Testis (tissue), 3 donors: ENCODE measurements around the gene PUSL1. TPM values are rescaled to one million over a fixed set of nuclear protein-coding genes. Genes with fewer than 3 reads are reported as not detected.
A peak's percentile ranks its signal among the peaks of the same experiment; 100 is the strongest.

ENCODE experiments used
- DNase-seq: peaks from one replicate; pipeline ENCODE4 v3.0.0-alpha.2; 2019
- H3K27ac ChIP-seq, 2 donors: fragments of 200-600 bp; sonication (generic); one replicate each; pipeline ENCODE4 v1.5.1; 2019
- H3K27me3 ChIP-seq: fragments of 200-600 bp; sonication (generic); one replicate; pipeline ENCODE4 v1.5.1; 2019
- H3K36me3 ChIP-seq: fragments of 200-600 bp; sonication (generic); one replicate; pipeline ENCODE4 v1.5.1; 2017; ENCODE audit warnings: low read depth; ENCODE audit errors: missing control alignments
- H3K4me1 ChIP-seq: fragments of 200-600 bp; sonication (generic); one replicate; pipeline ENCODE4 v1.5.1; 2019
- H3K4me3 ChIP-seq, 2 donors: fragments of 200-600 bp; sonication (generic); one replicate each; pipeline ENCODE4 v1.5.1; 2017 to 2019
- H3K9me3 ChIP-seq: fragments of 200-600 bp; sonication (generic); one replicate; pipeline ENCODE4 v1.5.1; 2017
- CTCF ChIP-seq, 3 experiments: fragments of 450-650 bp in 2 of 3; fragments of 200-600 bp in 1 of 3; sonication (generic) in 1 of 3; IDR thresholded peaks; one replicate each; pipeline ENCODE4 v1.5.1; 2016 to 2019; ENCODE audit warnings: antibody characterized with exemption in 3 of 3, mild to moderate bottlenecking in 2 of 3, moderate library complexity in 1 of 3
- POLR2A ChIP-seq: fragments of 450-650 bp; IDR thresholded peaks from one replicate; pipeline ENCODE4 v1.6.1; 2017; ENCODE audit warnings: antibody characterized with exemption, mild to moderate bottlenecking, moderate library complexity
- WGBS, 2 donors: methylation state at CpG; one replicate each; pipeline ENCODE4 v1.1.5; 2018; 5-methylcytosine and 5-hydroxymethylcytosine counted together
- intact Hi-C: fragments of 100-400 bp; cut with DNase I; formaldehyde crosslinking; loops from one replicate; pipeline ENCODE4 v1.15.1; 2023; ENCODE audit warnings: low total_unique reads
- polyA plus RNA-seq: library from polyadenylated mRNA; stranded (reverse); fragments of 350-450 nt; fragmentation: Illumina TruSeq; extraction: RNeasy Lipid Tissue Mini Kit (QIAGEN cat#74804); gene quantifications from one replicate; pipeline ENCODE4 v1.2.3, GENCODE V29; 2014; ENCODE audit warnings: low read depth, low replicate concordance; ENCODE audit not compliant: insufficient read depth
- total RNA-seq, 2 donors: library from RNA; depleted of rRNA; stranded (reverse); fragments of >200 nt; gene quantifications; one replicate each; pipeline ENCODE4 v1.2.3, GENCODE V29; 2016

Gene PUSL1
- total and polyA plus RNA-seq, 3 donors from 2014 or later: 12.4 to 39.0 (median 35.4) TPM

- 91 to 92% methylated on average over 12 to 13 of the region's 13 CpGs for WGBS, 2 donors
- no peak for TF ChIP-seq CTCF (IDR thresholded peaks at IDR 0.05)
- no peak for TF ChIP-seq POLR2A
- H3K27ac ChIP-seq: peak overlapping the region in 1 of 2 donors; percentile 4
- DNase-seq: no peak
- H3K27me3 ChIP-seq: no peaks in the 10 kb centered on the region
- H3K4me1 ChIP-seq: peaks cover 21% of the 10 kb centered on the region
- H3K4me3 ChIP-seq: no peak overlapping the region
- intact Hi-C loops: no loop called here
- no peaks in the 10 kb centered on the region for H3K9me3 ChIP-seq
- H3K36me3 ChIP-seq: no peaks in the 10 kb centered on the region
These were observed 11.2 kb downstream of the PUSL1 start for GRCh38 chr1:1319646-1319941.

- 74 to 100% methylated on average over 1 to 15 of the region's 23 CpGs for WGBS, 2 donors
- TF ChIP-seq CTCF (IDR thresholded peaks at IDR 0.05) (no peak), POLR2A (no peak)
- no peak overlapping the region for H3K27ac ChIP-seq
- no peaks in the 10 kb centered on the region for H3K36me3 ChIP-seq
- H3K27me3 ChIP-seq: no peaks in the 10 kb centered on the region
- H3K4me1 ChIP-seq: peaks cover 30% of the 10 kb centered on the region
- no peak overlapping the region for H3K4me3 ChIP-seq
- DNase-seq: no peak
- intact Hi-C loops: no loop called here
- no peaks in the 10 kb centered on the region for H3K9me3 ChIP-seq
These were observed 12.5 kb downstream of the PUSL1 start for GRCh38 chr1:1320666-1321448.

GRCh38 chr1:1321477-1321876 is 13.1 kb downstream of the PUSL1 start:
- WGBS, 2 donors: 56 to 73% methylated on average over 2 to 5 of the region's 8 CpGs
- H3K27ac ChIP-seq: no peak overlapping the region
- intact Hi-C loops: no loop called here

GRCh38 chr1:1322418-1322817 is 14.0 kb downstream of the PUSL1 start:
- intact Hi-C loops: no loop called here
- no peak for DNase-seq
- no peaks in the 10 kb centered on the region for H3K9me3 ChIP-seq
- TF ChIP-seq CTCF (IDR thresholded peaks at IDR 0.05): no peak
- no peak for TF ChIP-seq POLR2A
- no peak overlapping the region for H3K4me3 ChIP-seq
- no peak overlapping the region for H3K27ac ChIP-seq
- peaks cover 32% of the 10 kb centered on the region for H3K4me1 ChIP-seq
- 42 to 78% methylated on average over 6 to 10 of the region's 14 CpGs for WGBS, 2 donors
- H3K27me3 ChIP-seq: no peaks in the 10 kb centered on the region
- no peaks in the 10 kb centered on the region for H3K36me3 ChIP-seq

More at GRCh38 chr1:1321477-1321876, 13.1 kb downstream of the PUSL1 start:
- Histone ChIP-seq H3K9me3 (no peaks in the 10 kb centered on the region), H3K4me1 (peaks cover 32% of the 10 kb centered on the region), H3K4me3 (no peak overlapping the region), H3K27me3 (no peaks in the 10 kb centered on the region), H3K36me3 (no peaks in the 10 kb centered on the region)
- TF ChIP-seq POLR2A (no peak), CTCF (IDR thresholded peaks at IDR 0.05) (no peak)
- no peak for DNase-seq

GRCh38 chr1:1322952-1323351 is 14.6 kb downstream of the PUSL1 start:
- Histone ChIP-seq H3K4me3 (no peak overlapping the region), H3K9me3 (no peaks in the 10 kb centered on the region), H3K27ac (no peak overlapping the region), H3K4me1 (peaks cover 30% of the 10 kb centered on the region), H3K27me3 (no peaks in the 10 kb centered on the region), H3K36me3 (no peaks in the 10 kb centered on the region)
- no peak for TF ChIP-seq CTCF (IDR thresholded peaks at IDR 0.05)
- no peak for TF ChIP-seq POLR2A
- 59 to 69% methylated on average over 2 to 10 of the region's 10 CpGs for WGBS, 2 donors
- intact Hi-C loops: no loop called here
- no peak for DNase-seq
